A549 (cell line): ENCODE data around the gene ARHGAP22.

Experiments used
- BHLHE40 ChIP-seq: IDR thresholded peaks from 2 replicates; pipeline ENCODE4 v1.6.1; 2012; ENCODE audit warnings: low read depth, low read length, inconsistent platforms
- CHD2 ChIP-seq: fragments of 150-350 bp; IDR thresholded peaks from 2 replicates; pipeline ENCODE4 v1.6.1; 2014; ENCODE audit warnings: low read length; ENCODE audit not compliant: partially characterized antibody
- CHD4 ChIP-seq: fragments of 200-600 bp; sonication (generic); IDR thresholded peaks from 2 replicates; pipeline ENCODE4 v1.6.1; 2016; ENCODE audit warnings: antibody characterized with exemption, mild to moderate bottlenecking, borderline replicate concordance
- KDM5A ChIP-seq: fragments of 200-600 bp; sonication (generic); IDR thresholded peaks from 2 replicates; pipeline ENCODE4 v1.6.1; 2016; ENCODE audit warnings: antibody characterized with exemption, mild to moderate bottlenecking
- MAZ ChIP-seq: fragments of 150-350 bp; IDR thresholded peaks from 2 replicates; pipeline ENCODE4 v1.6.1; 2014; ENCODE audit warnings: antibody characterized with exemption, low read depth, low read length, borderline replicate concordance
- NR3C1 ChIP-seq: fragments of >200 bp; sonication (Bioruptor Twin); formaldehyde crosslinking; IDR thresholded peaks from 3 replicates; pipeline ENCODE4 v1.6.1; 2017
- POLR2A ChIP-seq: IDR thresholded peaks from 2 replicates; pipeline ENCODE4 v1.6.1; 2012; ENCODE audit warnings: mild to moderate bottlenecking, low read length
- RAD21 ChIP-seq, 2 experiments: fragments of >200 bp in 1 of 2; sonication (Bioruptor Twin) in 1 of 2; formaldehyde crosslinking in 1 of 2; IDR thresholded peaks in 1 of 2; conservative IDR thresholded peaks in 1 of 2; 2 replicates in 1 of 2; 3 replicates in 1 of 2; pipeline ENCODE4 v1.6.1; 2012 to 2018; ENCODE audit warnings: inconsistent platforms in 1 of 2
- RFX5 ChIP-seq: fragments of 450-650 bp; IDR thresholded peaks from 2 replicates; pipeline ENCODE4 v1.7.1; 2014; ENCODE audit warnings: antibody characterized with exemption, mild to moderate bottlenecking, moderate library complexity
- SMC3 ChIP-seq: fragments of >200 bp; sonication (Bioruptor Twin); formaldehyde crosslinking; IDR thresholded peaks from 3 replicates; pipeline ENCODE4 v1.6.1; 2018; ENCODE audit warnings: inconsistent platforms
- ZFP36 ChIP-seq: fragments of 450-650 bp; IDR thresholded peaks from 2 replicates; pipeline ENCODE4 v1.6.1; 2014; ENCODE audit warnings: borderline replicate concordance; ENCODE audit not compliant: partially characterized antibody
- TF ChIP-seq, protein P1 (sequence below): fragments of >200 bp; sonication (Bioruptor Twin); formaldehyde crosslinking; IDR thresholded peaks from 3 replicates; pipeline ENCODE4 v1.5.1; 2016
- TF ChIP-seq, protein P2 (sequence below): IDR thresholded peaks from 2 replicates; pipeline ENCODE4 v1.6.1; 2012

GRCh38 chr10:48463318-48464003 lies 141.4 kb downstream of the ARHGAP22 start:
- TF ChIP-seq RFX5, result no peak
- no peak for TF ChIP-seq POLR2A
- TF ChIP-seq NR3C1, result no peak
- TF ChIP-seq, protein P1, sequence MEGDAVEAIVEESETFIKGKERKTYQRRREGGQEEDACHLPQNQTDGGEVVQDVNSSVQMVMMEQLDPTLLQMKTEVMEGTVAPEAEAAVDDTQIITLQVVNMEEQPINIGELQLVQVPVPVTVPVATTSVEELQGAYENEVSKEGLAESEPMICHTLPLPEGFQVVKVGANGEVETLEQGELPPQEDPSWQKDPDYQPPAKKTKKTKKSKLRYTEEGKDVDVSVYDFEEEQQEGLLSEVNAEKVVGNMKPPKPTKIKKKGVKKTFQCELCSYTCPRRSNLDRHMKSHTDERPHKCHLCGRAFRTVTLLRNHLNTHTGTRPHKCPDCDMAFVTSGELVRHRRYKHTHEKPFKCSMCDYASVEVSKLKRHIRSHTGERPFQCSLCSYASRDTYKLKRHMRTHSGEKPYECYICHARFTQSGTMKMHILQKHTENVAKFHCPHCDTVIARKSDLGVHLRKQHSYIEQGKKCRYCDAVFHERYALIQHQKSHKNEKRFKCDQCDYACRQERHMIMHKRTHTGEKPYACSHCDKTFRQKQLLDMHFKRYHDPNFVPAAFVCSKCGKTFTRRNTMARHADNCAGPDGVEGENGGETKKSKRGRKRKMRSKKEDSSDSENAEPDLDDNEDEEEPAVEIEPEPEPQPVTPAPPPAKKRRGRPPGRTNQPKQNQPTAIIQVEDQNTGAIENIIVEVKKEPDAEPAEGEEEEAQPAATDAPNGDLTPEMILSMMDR, result no peak
- TF ChIP-seq, protein P2, sequence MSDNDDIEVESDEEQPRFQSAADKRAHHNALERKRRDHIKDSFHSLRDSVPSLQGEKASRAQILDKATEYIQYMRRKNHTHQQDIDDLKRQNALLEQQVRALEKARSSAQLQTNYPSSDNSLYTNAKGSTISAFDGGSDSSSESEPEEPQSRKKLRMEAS, result no peak
- no peak for TF ChIP-seq ZFP36
- no peak for TF ChIP-seq CHD2
- TF ChIP-seq SMC3, result no peak
- no peak for TF ChIP-seq KDM5A
- TF ChIP-seq BHLHE40, result no peak
- TF ChIP-seq CHD4, result no peak
- no peak for TF ChIP-seq MAZ
- TF ChIP-seq RAD21 (conservative IDR thresholded peaks at IDR 0.05 in 1 of 2, IDR thresholded peaks at IDR 0.05 in 1 of 2), result no peak
